Measurements from ENCODE around the gene LENEP. TPM values are rescaled to one million over a fixed set of nuclear protein-coding genes. Genes with fewer than 3 reads are reported as not detected.
A peak's percentile ranks its signal among the peaks of the same experiment; 100 is the strongest.

Gene LENEP
- total and polyA plus RNA-seq, 2 of the 8 experiments (the other 6 are each of a cell fraction or from before 2014, with no cell fraction given) = 1.3 TPM; not detected in 1

GRCh38 chr1:155042789-155043188, 49.4 kb downstream of the LENEP start:
- Histone ChIP-seq H3K79me1 (ENCODE audit: low read depth, low read length) (no peaks in the 10 kb centered on the region; the same call in 1 of the 2 replicates), H3K23me2 (ENCODE audit: low read depth, low read length) (no peaks in the 10 kb centered on the region; the same call in 1 of the 2 replicates), H2BK20ac (ENCODE audit: low read length) (no peak overlapping the region), H2AFZ (ENCODE audit: low read length) (no peak overlapping the region), H4K8ac (ENCODE audit: extremely low read depth, insufficient read depth, low read length) (no peak overlapping the region), H4K20me1 (replicated peaks in 1 of 2; ENCODE audit: control insufficient read depth in 1 of 2, insufficient read depth in 2 of 2, low read length in 2 of 2) (no peaks in the 10 kb centered on the region), H3K9me3 (ENCODE audit: insufficient read depth in 2 of 2, low read depth in 1 of 2, low read length in 1 of 2) (no peaks in the 10 kb centered on the region), H3K4me3 (ENCODE audit: extremely low read depth in 1 of 4, insufficient read depth in 2 of 4, low read depth in 3 of 4, low read length in 4 of 4) (no peak overlapping the region), H4K5ac (ENCODE audit: insufficient read length, low read depth, low read length) (no peak overlapping the region), H3K23ac (ENCODE audit: insufficient read length) (no peak overlapping the region), H3K36me3 (ENCODE audit: control insufficient read depth in 2 of 4, insufficient read depth in 4 of 4, low read length in 3 of 4) (no peaks in the 10 kb centered on the region), H2BK5ac (ENCODE audit: low read depth, low read length) (no peak overlapping the region), H3K56ac (replicated peaks; ENCODE audit: insufficient read length, low read depth, low read length) (no peak overlapping the region), H3K4me2 (ENCODE audit: insufficient read depth in 1 of 2, low read depth in 2 of 2, low read length in 2 of 2) (no peak overlapping the region), H4K91ac (replicated peaks; ENCODE audit: insufficient read length, low read length) (no peak overlapping the region), H3K79me2 (ENCODE audit: control insufficient read depth in 1 of 2, insufficient read depth in 2 of 2, low read length in 2 of 2) (no peaks in the 10 kb centered on the region), H2BK12ac (ENCODE audit: low read depth, low read length) (no peak overlapping the region), H3K14ac (ENCODE audit: insufficient read length) (no peak overlapping the region), H3K4ac (replicated peaks; ENCODE audit: insufficient read length, low read depth, low read length) (no peak overlapping the region), H2AK5ac (ENCODE audit: low read depth, low read length) (no peak overlapping the region), H3K27ac (ENCODE audit: low read depth, low read length) (no peak overlapping the region), H3K27me3 (replicated peaks in 1 of 4; ENCODE audit: control insufficient read depth in 3 of 4, extremely low read depth in 1 of 4, insufficient read depth in 3 of 4, low read length in 3 of 4) (no peaks in the 10 kb centered on the region; a peak in 3 of 7 replicates), H3K9ac (replicated peaks in 1 of 4; ENCODE audit: extremely low read depth in 1 of 4, low read depth in 3 of 4, low read length in 3 of 4) (no peak overlapping the region), H2BK15ac (ENCODE audit: low read length) (0 out of 2 replicates have a peak overlapping the region, but pooled peaks have one; percentile 16), H3K18ac (ENCODE audit: extremely low read depth, low read length) (peak overlapping the region; percentile 4; the same call in 1 of the 2 replicates), H2BK120ac (replicated peaks; ENCODE audit: low read depth, low read length) (no peak overlapping the region), H3K4me1 (replicated peaks in 1 of 4; ENCODE audit: control insufficient read depth in 3 of 4, insufficient read depth in 4 of 4, low read length in 3 of 4) (peaks cover 0 to 9% (median 3%) of the 10 kb centered on the region in 4 experiments; a peak in 4 of 7 replicates)
- DNase-seq (ENCODE audit: low read depth in 1 of 2, low spot score in 2 of 2) (no peak), FAIRE-seq (no peak)
- CTCF ChIA-PET (ENCODE audit: partially characterized antibody) = interaction anchor here (0.6 to 32.4 kb wide), 8 partner anchors 11 to 133 kb away, joined by 3 to 907 read pairs (median 40); partner anchors contain the start of genes ADAM15, DCST1, DCST2 and EFNA3
- 86% methylated on average over 3 of the region's 5 CpGs; no CpG with 5 or more reads in 1 of the 2 experiments for WGBS, 2 experiments (ENCODE audit: extremely low coverage in 1 of 2, insufficient coverage in 1 of 2, insufficient read length in 1 of 2, insufficient replicate concordance in 2 of 2, low coverage in 1 of 2, low lambda C conversion rate in 2 of 2, missing lambda C conversion rate in 1 of 2)
- POLR2A ChIA-PET (ENCODE audit: partially characterized antibody) = interaction anchor here (1.1 to 1.8 kb wide), 2 partner anchors 12 to 15 kb away, joined by 4 to 5 read pairs; no protein-coding TSS in a partner anchor
- TF ChIP-seq EP300 (IDR thresholded peaks at IDR 0.05; ENCODE audit: borderline replicate concordance in 1 of 2, low read depth in 2 of 2, low read length in 2 of 2) (no peak), CTBP2 (IDR thresholded peaks at IDR 0.05; ENCODE audit: borderline replicate concordance, insufficient read depth, insufficient read length, low read length) (no peak), SP2 (IDR thresholded peaks at IDR 0.05; ENCODE audit: low read length) (no peak), TAF1 (IDR thresholded peaks at IDR 0.05; ENCODE audit: low read depth, low read length) (no peak), NRF1 (IDR thresholded peaks at IDR 0.05; ENCODE audit: low read depth, low read length) (no peak), CEBPB (IDR thresholded peaks at IDR 0.05; ENCODE audit: low read depth, low read length) (no peak), CBX8 (IDR thresholded peaks at IDR 0.05; ENCODE audit: borderline replicate concordance, low read depth, low read length) (no peak), ASH2L (IDR thresholded peaks at IDR 0.05; ENCODE audit: low read length) (no peak), RNF2 (IDR thresholded peaks at IDR 0.05; ENCODE audit: borderline replicate concordance, low read depth, low read length, missing control alignments, poor library complexity, severe bottlenecking) (no peak), BCL11A (IDR thresholded peaks at IDR 0.05; ENCODE audit: low read depth in 2 of 2, low read length in 2 of 2) (no peak)
- TF ChIP-seq, protein P1, sequence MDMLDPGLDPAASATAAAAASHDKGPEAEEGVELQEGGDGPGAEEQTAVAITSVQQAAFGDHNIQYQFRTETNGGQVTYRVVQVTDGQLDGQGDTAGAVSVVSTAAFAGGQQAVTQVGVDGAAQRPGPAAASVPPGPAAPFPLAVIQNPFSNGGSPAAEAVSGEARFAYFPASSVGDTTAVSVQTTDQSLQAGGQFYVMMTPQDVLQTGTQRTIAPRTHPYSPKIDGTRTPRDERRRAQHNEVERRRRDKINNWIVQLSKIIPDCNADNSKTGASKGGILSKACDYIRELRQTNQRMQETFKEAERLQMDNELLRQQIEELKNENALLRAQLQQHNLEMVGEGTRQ (IDR thresholded peaks at IDR 0.05; ENCODE audit: low read length) = no peak
